CD4-positive, alpha-beta T cell treated with Interleukin-17A for 4 hours (primary cell): ENCODE results near the gene DHRS1.
"Not testable (repeated sequence)": the region's sequence is repeated elsewhere in the genome, so short reads cannot be mapped to it uniquely, and the experiment has no call there.

Experiments used
- DNase-seq: peaks from one replicate; pipeline ENCODE4 v3.0.0-alpha.2; 2020; ENCODE audit warnings: mixed read lengths

The DHRS1 gene

DNA sequence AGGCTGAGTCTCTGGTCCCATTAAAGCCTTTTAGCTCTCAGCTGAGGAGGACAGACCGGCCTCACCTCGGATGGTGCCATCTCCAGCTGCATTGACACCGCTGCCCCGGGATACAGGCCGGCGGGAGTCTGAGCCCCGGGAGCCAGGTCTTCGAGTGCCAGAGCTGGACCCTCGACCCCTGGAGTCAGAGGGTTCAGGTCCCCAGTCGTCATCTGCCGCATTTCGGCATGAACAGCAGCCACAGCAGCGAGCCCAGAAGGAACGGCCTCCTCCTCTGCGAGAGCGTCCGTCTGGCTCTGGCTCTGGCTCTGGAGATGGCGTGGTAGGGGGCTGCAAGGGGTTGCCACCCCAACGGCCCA, 37.6 kb downstream of the DHRS1 start:
- no peak for DNase-seq

DNA sequence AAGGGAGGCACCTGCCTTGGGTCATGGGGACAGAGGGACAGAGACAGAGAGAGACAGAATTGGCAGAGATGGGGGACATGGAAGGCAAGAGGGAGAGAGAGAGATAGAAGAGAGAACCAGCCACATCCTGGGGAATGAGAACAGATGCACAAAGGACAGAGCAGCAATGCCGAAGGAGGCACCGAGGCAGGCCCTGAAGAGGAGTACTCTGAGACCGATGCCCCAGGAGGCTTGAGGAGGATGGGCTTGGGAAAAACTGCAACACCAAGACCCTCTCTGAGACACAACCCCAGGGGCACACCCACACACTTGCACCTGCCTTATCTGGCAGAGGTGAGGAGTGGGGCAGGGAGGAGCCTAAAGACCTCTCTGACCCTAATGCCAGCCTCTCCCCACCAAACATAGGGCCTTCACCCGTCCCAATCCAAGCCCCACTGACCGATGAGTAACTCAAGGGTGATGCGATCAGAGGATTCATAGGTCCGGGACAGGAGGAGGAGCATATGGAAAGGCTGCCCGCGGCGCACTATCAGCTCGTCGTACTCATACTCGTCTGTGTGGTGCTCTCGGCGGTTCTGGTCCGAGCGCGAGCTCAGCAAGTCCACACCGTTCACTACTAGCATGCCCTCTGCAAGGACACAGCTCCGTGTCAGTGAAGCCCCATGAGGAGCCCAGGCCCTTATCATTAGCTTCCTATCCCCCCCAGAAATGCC, 38.2 kb downstream of the DHRS1 start:
- no peak for DNase-seq

GRCh38 chr14:24260780-24261157, 38.8 kb downstream of the DHRS1 start:
- DNase-seq, result no peak

- no peak for DNase-seq
These were observed 39.4 kb downstream of the DHRS1 start for GRCh38 chr14:24260026-24260779.

- DNase-seq, result no peak
These were observed 40.1 kb downstream of the DHRS1 start for GRCh38 chr14:24259282-24260025.

- DNase-seq, result no peak
These were observed 40.9 kb downstream of the DHRS1 start for GRCh38 chr14:24258548-24259265.

GRCh38 chr14:24258119-24258518, 41.5 kb downstream of the DHRS1 start:
- no peak for DNase-seq

DNA sequence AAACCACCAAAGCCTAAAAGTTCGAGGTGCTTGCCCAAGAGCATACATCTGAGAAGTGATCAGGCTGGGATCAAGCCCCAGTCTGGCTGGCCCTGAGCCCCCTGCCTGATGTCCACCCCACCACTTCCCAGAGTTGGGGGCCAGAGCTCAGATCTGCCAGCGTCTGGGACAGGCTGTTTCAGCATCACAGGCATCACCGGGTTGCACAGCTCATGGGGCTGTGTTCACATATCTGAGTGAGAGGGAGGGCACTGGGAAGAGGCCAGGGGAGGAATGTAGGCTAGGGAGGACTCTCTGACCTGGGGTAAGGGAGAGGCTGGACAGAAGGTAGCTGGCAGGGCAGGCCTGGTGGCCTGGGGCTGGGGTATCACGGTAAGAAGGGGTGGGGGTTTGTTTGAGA, 42.6 kb downstream of the DHRS1 start:
- DNase-seq, result no peak

DNA sequence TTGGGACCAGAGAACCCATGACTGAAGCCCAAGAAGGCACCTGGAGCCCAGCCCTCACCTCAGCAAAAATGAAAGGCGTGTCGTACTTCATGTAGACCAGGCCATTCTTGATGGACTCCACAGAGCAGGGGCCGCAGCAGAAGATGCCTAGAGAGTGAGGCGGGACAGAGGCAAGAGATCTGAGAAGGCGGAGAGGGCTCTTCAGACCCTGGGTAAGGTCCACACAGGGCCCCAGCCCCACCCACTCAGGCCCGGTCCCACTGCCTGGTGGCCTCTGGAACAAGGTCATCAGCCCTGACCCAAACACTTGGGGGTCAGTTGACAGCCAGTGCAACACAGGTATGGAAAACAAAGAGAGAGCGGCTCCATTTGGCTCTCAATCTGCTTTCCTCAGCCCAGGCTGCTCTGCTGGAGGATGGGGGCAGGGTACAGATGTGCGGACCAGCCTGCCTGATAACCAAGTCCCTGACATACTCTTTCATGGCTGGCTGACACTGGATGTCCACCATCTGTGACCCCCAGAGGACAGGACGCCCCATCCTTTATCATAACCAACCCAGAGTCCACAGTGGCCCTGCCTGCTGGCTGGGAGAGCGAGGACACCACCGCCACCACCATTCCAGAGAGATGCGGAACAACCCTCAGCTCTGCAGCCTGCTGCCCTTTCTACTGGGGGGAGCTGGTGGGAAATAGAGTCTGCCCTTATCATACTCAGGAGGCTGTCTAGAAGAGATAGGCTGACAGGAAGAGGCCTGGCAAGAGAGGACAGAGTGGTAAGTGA, 43.5 kb downstream of the DHRS1 start:
- DNase-seq, result no peak

DNA sequence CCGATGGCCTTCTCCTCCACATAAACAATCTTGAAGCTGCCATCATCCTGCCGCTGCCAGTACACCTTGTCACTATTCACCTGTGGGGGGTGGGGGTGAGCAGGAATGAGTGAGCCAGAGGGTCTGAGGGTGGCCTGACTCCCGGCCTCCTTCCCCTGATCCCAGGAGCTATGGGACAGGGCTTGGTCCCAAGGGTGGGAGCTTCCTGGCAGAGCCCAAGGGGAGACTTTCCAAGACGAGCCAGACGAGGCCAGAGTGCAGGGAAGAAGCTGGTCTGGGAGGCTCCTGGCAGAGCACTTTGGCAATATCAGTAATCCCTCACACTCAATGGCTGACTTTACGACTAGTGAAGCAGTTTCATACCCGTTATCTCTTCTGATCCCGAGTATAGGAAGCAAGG, 44.1 kb downstream of the DHRS1 start:
- DNase-seq, result no peak

- DNase-seq, result no peak
These were observed 44.8 kb downstream of the DHRS1 start for GRCh38 chr14:24254630-24255392.

DNA sequence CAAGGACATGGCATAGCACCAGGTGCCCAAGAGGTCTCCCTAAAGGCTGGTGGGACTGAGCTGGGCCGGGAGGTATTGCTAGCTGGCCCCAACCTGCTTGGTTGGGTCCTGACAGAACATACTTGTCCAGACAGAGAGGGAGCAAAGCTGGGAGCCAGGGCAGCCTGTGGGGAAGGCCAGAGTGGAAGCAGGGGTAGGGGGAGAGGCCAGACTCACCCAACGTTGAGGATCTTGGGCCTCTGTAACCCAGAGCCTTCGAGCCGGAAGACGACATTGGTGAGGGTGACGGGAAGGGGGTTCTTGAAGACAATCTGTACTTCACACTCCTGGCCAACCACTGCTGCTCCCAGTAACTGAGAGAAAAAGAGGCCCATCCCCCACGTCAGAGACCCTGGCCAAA, 45.6 kb downstream of the DHRS1 start:
- DNase-seq, result no peak

- no peak for DNase-seq
These were observed 47.1 kb downstream of the DHRS1 start for GRCh38 chr14:24252289-24253124.

DNA sequence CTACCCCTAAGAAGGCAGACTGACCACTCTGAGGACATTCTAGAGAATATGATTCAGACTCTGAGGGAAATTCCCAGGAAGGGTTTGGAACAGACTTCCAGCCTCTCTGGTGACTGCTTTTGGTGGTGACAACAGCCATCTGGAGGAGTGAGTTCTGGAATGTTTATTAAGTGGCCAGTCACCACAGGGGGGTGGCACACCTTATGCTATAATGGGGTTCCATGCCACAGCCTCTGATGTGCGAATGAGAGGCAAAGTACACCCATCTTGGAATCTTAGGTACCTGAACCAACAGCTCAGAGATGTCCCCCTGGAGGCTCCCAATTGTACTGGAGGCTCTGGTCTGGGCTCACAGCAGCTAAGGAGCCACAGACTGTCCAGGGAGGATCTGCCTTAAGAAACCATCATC, 47.7 kb downstream of the DHRS1 start:
- DNase-seq, result no peak

- no peak for DNase-seq
These were observed 49.2 kb downstream of the DHRS1 start for GRCh38 chr14:24250354-24250753.

- no peak for DNase-seq
These were observed 50.2 kb downstream of the DHRS1 start for GRCh38 chr14:24249230-24250021.

GRCh38 chr14:24247422-24247821, 52.2 kb downstream of the DHRS1 start:
- no peak for DNase-seq

DNA sequence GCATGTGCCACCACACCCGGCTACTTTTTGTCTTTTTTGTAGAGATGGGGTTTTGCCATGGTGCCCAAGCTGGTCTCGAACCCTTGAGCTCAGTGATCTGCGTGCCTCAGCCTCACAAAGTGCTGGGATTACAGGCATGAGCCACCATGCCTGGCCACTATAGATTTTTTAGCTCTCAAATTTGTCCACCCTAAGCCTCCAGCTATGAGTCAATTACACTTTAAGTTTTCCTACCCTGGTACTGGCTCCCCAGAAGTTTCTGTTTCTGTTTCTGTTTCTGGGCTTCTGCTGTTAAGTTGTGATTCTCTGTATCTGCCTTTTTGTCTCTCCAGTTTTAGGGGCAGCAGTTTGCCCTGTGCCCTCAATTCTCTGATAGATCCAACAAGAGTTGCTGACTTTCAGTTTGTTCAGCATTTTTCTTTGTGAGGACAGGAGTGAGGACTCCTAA, 52.8 kb downstream of the DHRS1 start:
- peak; percentile 7 for DNase-seq

- DNase-seq, result not testable (repeated sequence)
These were observed 54.2 kb downstream of the DHRS1 start for GRCh38 chr14:24245350-24245749.
